WERI-Rb-1 (cell line): Measurements from ENCODE around the gene DDIAS.
"Not testable (repeated sequence)": the region's sequence is repeated elsewhere in the genome, so short reads cannot be mapped to it uniquely, and the experiment has no call there.

Source experiments
- DNase-seq: peaks from one replicate; pipeline ENCODE4 v3.0.0-alpha.2; 2020
- H3K27ac ChIP-seq: fragments of 250-450 bp; sonication (Bioruptor Pico); 2 replicates; pipeline ENCODE4 v1.5.1; 2020; ENCODE audit warnings: mild to moderate bottlenecking, moderate library complexity
- H3K27me3 ChIP-seq: fragments of 250-450 bp; sonication (Bioruptor Pico); 2 replicates; pipeline ENCODE4 v1.5.1; 2021; ENCODE audit warnings: mild to moderate bottlenecking, low read depth, moderate library complexity; ENCODE audit not compliant: insufficient read depth, severe bottlenecking
- H3K36me3 ChIP-seq: fragments of 250-450 bp; sonication (Bioruptor Pico); 2 replicates; pipeline ENCODE4 v1.5.1; 2020; ENCODE audit warnings: mild to moderate bottlenecking, moderate library complexity
- H3K4me3 ChIP-seq: 2 replicates; pipeline ENCODE4 v1.5.1; 2011; ENCODE audit warnings: low read depth, mild to moderate bottlenecking, control low read depth, low read length
- H3K9me3 ChIP-seq: fragments of 250-450 bp; sonication (Bioruptor Pico); 2 replicates; pipeline ENCODE4 v1.5.1; 2021; ENCODE audit warnings: mild to moderate bottlenecking, moderate library complexity; ENCODE audit not compliant: severe bottlenecking
- TF ChIP-seq, protein P1 (sequence below): IDR thresholded peaks from 2 replicates; pipeline ENCODE4 v1.5.1; 2011; ENCODE audit warnings: low read depth, mild to moderate bottlenecking, control low read depth, inconsistent platforms, low read length

DDIAS gene

DNA sequence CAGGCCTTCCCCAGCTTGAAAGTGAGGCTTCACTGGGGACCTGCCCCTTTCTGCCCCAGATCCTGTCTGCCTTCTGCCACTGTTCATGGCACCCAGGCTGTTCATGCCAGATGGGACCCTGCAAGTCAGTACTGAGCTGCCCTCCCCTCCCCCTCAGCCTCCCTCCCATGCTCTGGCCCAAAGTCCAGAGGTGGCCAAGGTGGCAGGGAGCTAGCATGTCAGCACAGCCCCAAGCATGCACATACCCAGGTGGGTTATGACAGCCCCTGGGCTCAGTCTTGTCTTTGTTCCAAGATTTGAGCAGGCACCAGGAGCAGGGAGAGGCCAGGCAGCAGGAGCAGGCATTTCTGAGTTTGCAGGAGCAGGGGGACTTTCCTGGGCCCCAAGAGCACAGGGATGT, 44.1 kb downstream of the DDIAS start:
- no peaks in the 10 kb centered on the region for H3K9me3 ChIP-seq

DNA sequence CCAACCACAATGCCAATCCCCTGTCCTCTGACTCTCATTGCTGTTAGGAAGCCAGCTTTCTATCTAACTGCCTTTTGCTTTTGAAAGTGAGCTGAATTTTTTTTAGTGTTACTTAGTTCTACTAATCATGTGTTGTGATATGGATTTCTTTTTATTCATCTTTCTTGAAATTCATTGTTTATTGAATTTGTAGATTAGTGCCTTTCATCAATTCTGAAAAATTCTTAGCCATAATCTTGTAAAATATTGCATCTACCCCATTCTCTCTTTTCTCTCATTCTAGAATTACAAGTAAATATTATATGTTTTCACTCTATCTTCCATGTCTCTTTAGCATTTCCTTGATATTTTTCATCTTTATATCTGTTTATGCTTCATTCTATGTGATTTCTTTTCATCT, 47.8 kb downstream of the DDIAS start:
- TF ChIP-seq, protein P1, sequence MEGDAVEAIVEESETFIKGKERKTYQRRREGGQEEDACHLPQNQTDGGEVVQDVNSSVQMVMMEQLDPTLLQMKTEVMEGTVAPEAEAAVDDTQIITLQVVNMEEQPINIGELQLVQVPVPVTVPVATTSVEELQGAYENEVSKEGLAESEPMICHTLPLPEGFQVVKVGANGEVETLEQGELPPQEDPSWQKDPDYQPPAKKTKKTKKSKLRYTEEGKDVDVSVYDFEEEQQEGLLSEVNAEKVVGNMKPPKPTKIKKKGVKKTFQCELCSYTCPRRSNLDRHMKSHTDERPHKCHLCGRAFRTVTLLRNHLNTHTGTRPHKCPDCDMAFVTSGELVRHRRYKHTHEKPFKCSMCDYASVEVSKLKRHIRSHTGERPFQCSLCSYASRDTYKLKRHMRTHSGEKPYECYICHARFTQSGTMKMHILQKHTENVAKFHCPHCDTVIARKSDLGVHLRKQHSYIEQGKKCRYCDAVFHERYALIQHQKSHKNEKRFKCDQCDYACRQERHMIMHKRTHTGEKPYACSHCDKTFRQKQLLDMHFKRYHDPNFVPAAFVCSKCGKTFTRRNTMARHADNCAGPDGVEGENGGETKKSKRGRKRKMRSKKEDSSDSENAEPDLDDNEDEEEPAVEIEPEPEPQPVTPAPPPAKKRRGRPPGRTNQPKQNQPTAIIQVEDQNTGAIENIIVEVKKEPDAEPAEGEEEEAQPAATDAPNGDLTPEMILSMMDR: no peak
- no peak overlapping the region for H3K27ac ChIP-seq
- no peaks in the 10 kb centered on the region for H3K27me3 ChIP-seq
- DNase-seq: no peak
- H3K9me3 ChIP-seq: no peaks in the 10 kb centered on the region
- no peak overlapping the region for H3K4me3 ChIP-seq
- no peaks in the 10 kb centered on the region for H3K36me3 ChIP-seq

More for the DNA sequence above, 44.1 kb downstream of the DDIAS start:
- TF ChIP-seq, protein P1: no peak
- Histone ChIP-seq H3K27ac (no peak overlapping the region), H3K27me3 (no peaks in the 10 kb centered on the region), H3K36me3 (no peaks in the 10 kb centered on the region), H3K4me3 (no peak overlapping the region)
- no peak for DNase-seq

DNA sequence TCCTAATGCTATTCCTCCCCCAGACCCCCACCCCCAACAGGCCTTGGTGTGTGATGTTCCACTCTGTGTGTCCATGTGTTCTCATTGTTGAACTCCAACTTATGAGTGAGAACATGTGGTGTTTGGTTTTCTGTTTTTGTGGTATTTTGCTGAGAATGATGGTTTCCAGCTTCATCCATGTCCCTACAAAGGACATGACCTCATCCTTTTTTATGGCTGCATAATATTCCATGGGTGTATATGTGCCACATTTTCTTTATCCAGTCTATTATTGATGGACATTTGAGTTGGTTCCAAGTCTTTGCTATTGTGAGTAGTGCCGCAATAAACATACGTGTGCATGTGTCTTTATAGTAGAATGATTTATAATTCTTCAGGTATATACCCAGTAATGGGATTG, 49.0 kb downstream of the DDIAS start:
- H3K27ac ChIP-seq, H3K27me3 ChIP-seq, H3K36me3 ChIP-seq, H3K4me3 ChIP-seq, DNase-seq, H3K9me3 ChIP-seq: not testable (repeated sequence)

DNA sequence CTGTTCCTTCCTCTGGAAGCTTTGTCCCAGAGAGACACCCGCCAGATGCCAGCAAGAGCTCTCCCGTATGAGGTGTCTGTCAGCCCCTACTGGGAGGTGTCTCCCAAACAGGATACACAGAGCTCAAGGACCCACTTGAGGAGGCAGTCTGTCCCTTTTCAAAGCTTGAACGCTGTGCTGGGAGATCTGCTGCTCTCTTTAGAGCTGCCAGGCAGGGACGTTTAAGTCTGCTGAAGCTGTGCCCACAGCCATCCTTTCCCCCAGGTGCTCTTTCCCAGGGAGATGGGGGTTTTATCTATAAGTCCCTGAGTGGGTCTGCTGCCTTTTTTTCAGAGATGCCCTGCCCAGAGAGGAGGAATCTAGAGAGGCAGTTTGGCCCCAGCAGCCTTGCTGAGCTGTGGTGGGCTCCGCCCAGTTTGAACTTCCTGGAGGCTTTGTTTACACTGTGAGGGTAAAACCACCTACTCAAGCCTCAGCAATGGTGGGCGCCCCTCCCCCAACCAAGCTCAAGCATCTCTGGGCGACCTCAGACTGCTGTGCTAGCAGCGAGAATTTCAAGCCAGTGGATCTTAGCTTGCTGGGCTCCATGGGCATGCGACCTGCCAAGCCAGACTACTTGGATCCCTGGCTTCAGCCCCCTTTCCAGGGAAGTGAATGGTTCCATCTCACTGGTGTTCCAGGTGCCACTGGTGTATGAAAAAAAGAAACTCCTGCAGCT, 54.4 kb downstream of the DDIAS start:
- not testable (repeated sequence) for H3K27ac ChIP-seq, H3K27me3 ChIP-seq
- DNase-seq: peak; percentile 16

DNA sequence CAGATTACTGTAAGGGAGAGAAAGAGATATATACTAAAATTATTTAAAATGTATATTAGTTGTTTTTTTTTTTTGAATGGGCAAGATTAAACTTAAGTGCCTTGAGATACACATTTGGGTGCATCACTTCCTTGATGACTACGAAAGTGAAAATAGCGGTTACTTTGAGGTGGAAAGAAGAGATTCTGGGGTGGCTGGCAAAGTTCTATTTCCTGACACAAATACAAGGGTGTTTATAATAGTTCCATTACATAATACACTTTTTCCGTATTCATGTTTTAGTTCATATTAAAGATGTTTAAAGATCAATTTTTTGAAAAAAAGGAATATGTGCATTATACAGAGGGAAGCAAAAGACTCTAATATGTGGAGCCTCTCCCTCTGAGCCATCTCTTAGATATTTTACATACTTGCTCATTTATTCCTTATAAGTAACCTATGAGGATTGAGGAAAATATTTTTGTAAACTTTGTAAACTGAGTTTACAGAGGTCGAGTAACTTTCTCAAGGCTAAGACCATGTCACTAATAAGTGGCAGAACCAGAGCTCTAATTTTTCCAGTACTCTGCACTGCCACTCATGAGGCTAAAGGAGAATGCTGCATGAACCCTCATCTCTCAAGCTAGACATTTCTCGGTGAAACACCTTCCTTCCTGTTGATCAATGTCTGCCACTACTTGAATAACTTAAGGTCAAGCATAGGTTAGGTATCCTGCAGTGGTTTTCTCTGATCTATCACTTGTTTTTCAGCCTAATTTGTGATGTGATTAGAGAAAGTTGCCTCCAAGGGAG, 58.6 kb downstream of the DDIAS start:
- Histone ChIP-seq H3K4me3 (no peak overlapping the region), H3K9me3 (no peaks in the 10 kb centered on the region), H3K36me3 (no peaks in the 10 kb centered on the region), H3K27me3 (no peaks in the 10 kb centered on the region), H3K27ac (no peak overlapping the region)
- TF ChIP-seq, protein P1: no peak
- DNase-seq: no peak

More for the DNA sequence above, 54.4 kb downstream of the DDIAS start:
- H3K9me3 ChIP-seq, H3K4me3 ChIP-seq, H3K36me3 ChIP-seq: not testable (repeated sequence)

DNA sequence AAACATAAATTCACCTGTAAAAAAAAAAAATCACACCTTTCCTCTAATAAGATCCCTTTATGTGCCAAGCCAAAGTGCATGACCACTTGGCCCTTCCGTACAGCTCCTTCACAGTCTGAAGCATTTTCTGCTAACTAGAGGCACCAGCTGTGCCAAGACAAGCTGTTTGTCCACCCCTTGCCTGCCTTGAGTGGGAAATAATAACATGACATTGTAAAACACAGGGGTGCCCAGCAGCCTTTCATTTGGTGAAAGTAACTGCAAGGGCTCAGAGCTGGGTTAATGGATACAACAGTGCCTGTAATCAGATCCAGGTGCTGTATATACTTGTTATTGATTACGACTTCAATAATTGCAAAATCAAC, 59.2 kb downstream of the DDIAS start:
- Histone ChIP-seq H3K9me3 (no peaks in the 10 kb centered on the region), H3K36me3 (no peaks in the 10 kb centered on the region), H3K4me3 (no peak overlapping the region), H3K27ac (no peak overlapping the region), H3K27me3 (no peaks in the 10 kb centered on the region)
- no peak for DNase-seq
- TF ChIP-seq, protein P1: no peak

DNA sequence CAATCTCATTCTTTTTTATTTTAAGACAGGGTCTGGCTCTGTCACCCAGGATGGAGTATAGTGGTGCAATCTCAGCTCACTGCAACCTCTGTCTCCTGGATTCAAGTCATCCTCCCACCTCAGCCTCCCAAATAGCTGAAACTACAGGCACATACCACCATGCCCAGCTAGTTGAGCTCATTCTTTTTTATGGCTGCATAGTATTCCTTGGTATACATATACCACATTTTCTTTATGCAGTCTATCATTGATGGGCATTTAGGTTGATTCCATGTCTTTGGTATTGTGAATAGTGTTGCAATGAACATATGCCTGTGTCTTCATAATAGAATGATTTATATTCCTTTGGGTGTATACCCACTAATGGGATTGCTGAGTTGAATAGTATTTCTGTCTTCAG, 60.5 kb downstream of the DDIAS start:
- H3K9me3 ChIP-seq, H3K4me3 ChIP-seq, H3K36me3 ChIP-seq, DNase-seq, H3K27ac ChIP-seq, H3K27me3 ChIP-seq: not testable (repeated sequence)
